OCI-LY1 (cell line): ENCODE data around the gene NEK6.

ENCODE experiments used
- H2AFZ ChIP-seq: fragments of 200-600 bp; sonication (generic), shearing (Covaris generic); 2 replicates; pipeline ENCODE4 v1.6.0; 2014; ENCODE audit warnings: antibody characterized with exemption, mild to moderate bottlenecking, low read length
- H3F3A ChIP-seq: fragments of 200-600 bp; sonication (generic), shearing (Covaris generic); 2 replicates; pipeline ENCODE4 v1.6.0; 2014; ENCODE audit warnings: mild to moderate bottlenecking, antibody characterized with exemption, low read length, moderate library complexity; ENCODE audit not compliant: insufficient read depth
- H3K27ac ChIP-seq: fragments of 200-600 bp; sonication (generic); 2 replicates; pipeline ENCODE4 v1.5.1; 2014; ENCODE audit warnings: low read length, mixed run types, mild to moderate bottlenecking, low read depth; ENCODE audit not compliant: poor library complexity, severe bottlenecking
- H3K27me3 ChIP-seq: fragments of 200-600 bp; sonication (generic); 2 replicates; pipeline ENCODE4 v1.6.0; 2014; ENCODE audit warnings: antibody characterized with exemption, mild to moderate bottlenecking, low read length, moderate library complexity; ENCODE audit not compliant: insufficient read depth
- H3K36me3 ChIP-seq: fragments of 200-600 bp; sonication (generic); 2 replicates; pipeline ENCODE4 v1.6.1; 2014; ENCODE audit warnings: mild to moderate bottlenecking, antibody characterized with exemption, low read length, moderate library complexity, mixed read lengths; ENCODE audit not compliant: insufficient read depth
- H3K4me1 ChIP-seq: fragments of 200-600 bp; sonication (generic); 2 replicates; pipeline ENCODE4 v1.5.1; 2014; ENCODE audit warnings: mild to moderate bottlenecking, low read length, moderate library complexity; ENCODE audit not compliant: insufficient read depth, severe bottlenecking
- H3K4me2 ChIP-seq: fragments of 200-600 bp; sonication (generic), shearing (Covaris generic); 2 replicates; pipeline ENCODE4 v1.6.1; 2014; ENCODE audit warnings: low read length
- H3K4me3 ChIP-seq: fragments of 200-600 bp; sonication (generic); 2 replicates; pipeline ENCODE4 v1.5.1; 2014; ENCODE audit warnings: low read length, low read depth, mild to moderate bottlenecking, mixed read lengths; ENCODE audit not compliant: poor library complexity, severe bottlenecking
- H3K79me2 ChIP-seq: fragments of 200-600 bp; shearing (Covaris generic); 2 replicates; pipeline ENCODE4 v1.6.1; 2016; ENCODE audit warnings: mixed run types, low read length, mixed read lengths; ENCODE audit not compliant: insufficient read depth
- H3K9ac ChIP-seq: fragments of 200-600 bp; sonication (generic), shearing (Covaris generic); 2 replicates; pipeline ENCODE4 v1.6.1; 2014; ENCODE audit warnings: mild to moderate bottlenecking, low read length, mixed read lengths
- H3K9me2 ChIP-seq: fragments of 200-600 bp; sonication (generic), shearing (Covaris generic); 2 replicates; pipeline ENCODE4 v1.6.1; 2014; ENCODE audit warnings: low read depth, mild to moderate bottlenecking, low read length, mixed read lengths
- H3K9me3 ChIP-seq: fragments of 200-600 bp; shearing (Covaris generic); 2 replicates; pipeline ENCODE4 v1.6.1; 2014; ENCODE audit warnings: low read length, mixed read lengths
- H4K20me1 ChIP-seq: fragments of 200-600 bp; sonication (generic), shearing (Covaris generic); 2 replicates; pipeline ENCODE4 v1.6.0; 2016; ENCODE audit warnings: mild to moderate bottlenecking, low read length; ENCODE audit not compliant: insufficient read depth
- EZH2 ChIP-seq: fragments of 200-600 bp; sonication (generic), shearing (Covaris generic); IDR thresholded peaks from 2 replicates; pipeline ENCODE4 v1.8.0; 2017; ENCODE audit warnings: borderline replicate concordance, mixed run types, mild to moderate bottlenecking, antibody characterized with exemption, low read length, moderate library complexity, mixed read lengths
- TF ChIP-seq, protein P1 (sequence below): fragments of 200-600 bp; sonication (generic), shearing (Covaris generic); IDR thresholded peaks from 2 replicates; pipeline ENCODE4 v1.5.1; 2017; ENCODE audit warnings: mild to moderate bottlenecking, antibody characterized with exemption, low read length, moderate library complexity, mixed read lengths

Gene NEK6

DNA sequence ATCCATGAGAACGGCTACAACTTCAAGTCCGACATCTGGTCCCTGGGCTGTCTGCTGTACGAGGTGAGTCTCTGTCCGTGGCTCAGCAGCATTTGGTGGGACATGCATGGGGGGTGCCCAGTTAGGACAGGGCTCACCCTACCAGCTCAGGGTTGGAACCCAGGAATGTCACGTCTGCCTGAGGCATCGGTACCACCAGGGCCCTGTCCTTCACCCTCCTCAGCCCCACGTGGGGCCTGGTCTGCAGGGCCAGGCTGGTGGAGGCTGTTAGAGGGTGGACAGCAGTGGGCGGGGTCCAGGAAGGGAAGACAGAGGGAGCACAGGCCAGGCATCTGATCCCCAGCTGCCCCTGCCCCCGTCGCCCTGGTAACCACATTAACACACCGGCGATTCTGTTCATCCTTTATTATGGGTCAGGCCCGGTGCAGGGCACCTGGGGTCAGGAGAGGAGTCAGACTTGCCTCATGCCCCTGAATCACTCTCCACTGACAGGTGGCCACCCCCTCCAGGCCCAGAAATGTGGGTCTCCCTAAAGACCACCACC, 81.9 kb downstream of the NEK6 start:
- TF ChIP-seq, protein P1, sequence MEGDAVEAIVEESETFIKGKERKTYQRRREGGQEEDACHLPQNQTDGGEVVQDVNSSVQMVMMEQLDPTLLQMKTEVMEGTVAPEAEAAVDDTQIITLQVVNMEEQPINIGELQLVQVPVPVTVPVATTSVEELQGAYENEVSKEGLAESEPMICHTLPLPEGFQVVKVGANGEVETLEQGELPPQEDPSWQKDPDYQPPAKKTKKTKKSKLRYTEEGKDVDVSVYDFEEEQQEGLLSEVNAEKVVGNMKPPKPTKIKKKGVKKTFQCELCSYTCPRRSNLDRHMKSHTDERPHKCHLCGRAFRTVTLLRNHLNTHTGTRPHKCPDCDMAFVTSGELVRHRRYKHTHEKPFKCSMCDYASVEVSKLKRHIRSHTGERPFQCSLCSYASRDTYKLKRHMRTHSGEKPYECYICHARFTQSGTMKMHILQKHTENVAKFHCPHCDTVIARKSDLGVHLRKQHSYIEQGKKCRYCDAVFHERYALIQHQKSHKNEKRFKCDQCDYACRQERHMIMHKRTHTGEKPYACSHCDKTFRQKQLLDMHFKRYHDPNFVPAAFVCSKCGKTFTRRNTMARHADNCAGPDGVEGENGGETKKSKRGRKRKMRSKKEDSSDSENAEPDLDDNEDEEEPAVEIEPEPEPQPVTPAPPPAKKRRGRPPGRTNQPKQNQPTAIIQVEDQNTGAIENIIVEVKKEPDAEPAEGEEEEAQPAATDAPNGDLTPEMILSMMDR: no peak
- TF ChIP-seq EZH2: no peak
- H3K9me2 ChIP-seq: no peaks in the 10 kb centered on the region
- H2AFZ ChIP-seq: no peak overlapping the region
- H3K36me3 ChIP-seq: no peaks in the 10 kb centered on the region
- no peaks in the 10 kb centered on the region for H3K9me3 ChIP-seq
- no peak overlapping the region for H3K9ac ChIP-seq
- no peaks in the 10 kb centered on the region for H3K79me2 ChIP-seq
- H3K27me3 ChIP-seq: no peaks in the 10 kb centered on the region
- H3K4me3 ChIP-seq: no peak overlapping the region
- H3K4me2 ChIP-seq: no peak overlapping the region
- no peaks in the 10 kb centered on the region for H3F3A ChIP-seq
- H3K4me1 ChIP-seq: no peaks in the 10 kb centered on the region
- H3K27ac ChIP-seq: no peak overlapping the region
- H4K20me1 ChIP-seq: no peaks in the 10 kb centered on the region

DNA sequence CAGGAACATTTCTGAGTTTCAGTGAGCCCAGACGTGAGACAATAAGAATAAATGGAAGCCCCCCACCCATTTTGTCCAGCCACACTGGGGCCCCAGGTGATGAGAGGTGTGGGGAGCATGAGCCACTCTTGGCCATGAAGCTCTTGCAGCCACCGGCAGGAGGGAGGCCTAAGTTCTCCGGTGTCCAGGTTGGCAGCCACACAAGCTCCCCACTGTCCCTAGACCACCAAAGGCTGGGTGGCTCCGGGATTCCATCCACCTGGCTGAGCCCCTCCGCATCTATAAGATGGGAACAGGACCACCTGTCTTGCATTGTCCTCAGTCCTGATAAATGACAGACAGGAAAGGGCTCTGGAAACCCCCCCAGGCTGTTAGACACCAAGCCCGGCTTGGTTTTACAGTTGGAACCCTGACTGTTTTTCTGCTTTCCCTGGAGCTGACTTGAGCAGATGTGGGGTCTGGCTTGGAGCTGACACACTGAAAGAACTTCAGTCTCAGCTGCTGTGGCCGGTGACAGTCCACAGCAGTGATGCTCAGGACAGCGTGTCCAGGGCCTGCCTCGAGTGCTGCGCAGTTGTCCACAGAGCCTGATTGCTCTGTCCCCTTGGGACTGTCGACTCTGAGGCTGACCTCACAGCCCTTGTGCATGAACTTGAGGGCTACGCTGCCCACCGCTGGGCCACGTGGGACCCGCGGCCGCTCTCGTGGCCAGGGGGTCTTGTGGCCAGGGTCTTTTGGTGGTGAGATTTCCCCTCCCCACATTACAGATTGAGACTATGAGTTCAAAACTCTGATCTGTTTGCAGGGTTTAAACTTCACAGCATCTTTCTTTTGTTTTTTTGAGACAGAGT, 82.7 kb downstream of the NEK6 start:
- Histone ChIP-seq H3K9me3 (no peaks in the 10 kb centered on the region), H3K27ac (no peak overlapping the region), H3K36me3 (no peaks in the 10 kb centered on the region), H3K27me3 (no peaks in the 10 kb centered on the region), H3K4me2 (no peak overlapping the region), H3K9ac (no peak overlapping the region), H3F3A (no peaks in the 10 kb centered on the region), H4K20me1 (no peaks in the 10 kb centered on the region), H2AFZ (no peak overlapping the region), H3K79me2 (no peaks in the 10 kb centered on the region), H3K4me3 (no peak overlapping the region), H3K4me1 (no peaks in the 10 kb centered on the region), H3K9me2 (no peaks in the 10 kb centered on the region)
- TF ChIP-seq EZH2: no peak
- TF ChIP-seq, protein P1: no peak

DNA sequence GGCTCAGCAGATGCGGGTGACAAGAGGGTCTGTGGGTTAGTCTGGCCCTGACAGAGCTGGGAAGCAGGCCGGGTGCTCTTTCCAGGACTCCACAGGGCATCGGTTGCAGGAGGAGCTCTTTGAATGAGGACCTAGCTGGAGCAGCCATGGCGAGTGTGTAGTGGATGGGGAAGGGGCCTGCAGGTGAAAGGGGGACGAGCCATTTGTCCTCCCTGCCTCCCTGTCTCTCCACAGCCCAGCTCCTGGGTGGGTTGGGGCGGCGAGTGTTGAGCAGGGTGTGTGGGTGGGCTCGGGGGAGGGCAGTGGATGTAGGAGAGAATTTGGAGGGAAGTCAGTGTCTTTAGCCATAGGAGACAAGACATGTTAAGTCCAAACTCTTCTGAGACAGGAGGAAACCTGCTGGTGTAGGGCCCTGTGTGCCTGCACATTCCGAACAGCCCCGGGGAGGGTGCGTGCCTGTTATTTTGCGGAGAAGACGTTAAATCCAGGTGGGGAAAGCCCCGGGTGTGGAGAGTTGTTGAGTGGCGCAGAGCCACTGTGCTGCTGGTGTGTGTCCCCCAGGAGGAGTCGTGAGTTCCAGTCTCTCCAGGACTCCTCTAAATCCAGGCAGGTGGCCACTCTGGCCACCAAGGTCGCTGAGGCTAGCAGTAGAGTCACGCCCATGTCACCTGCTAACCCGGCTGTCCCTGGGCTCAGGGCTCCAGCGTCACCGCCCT, 83.9 kb downstream of the NEK6 start:
- H3K9ac ChIP-seq: no peak overlapping the region
- no peaks in the 10 kb centered on the region for H4K20me1 ChIP-seq
- no peaks in the 10 kb centered on the region for H3K79me2 ChIP-seq
- H3K36me3 ChIP-seq: no peaks in the 10 kb centered on the region
- no peak overlapping the region for H3K27ac ChIP-seq
- no peaks in the 10 kb centered on the region for H3K27me3 ChIP-seq
- H3K9me2 ChIP-seq: no peaks in the 10 kb centered on the region
- H2AFZ ChIP-seq: no peak overlapping the region
- H3F3A ChIP-seq: no peaks in the 10 kb centered on the region
- no peak overlapping the region for H3K4me3 ChIP-seq
- TF ChIP-seq, protein P1: no peak
- no peak for TF ChIP-seq EZH2
- no peaks in the 10 kb centered on the region for H3K4me1 ChIP-seq
- no peak overlapping the region for H3K4me2 ChIP-seq
- no peaks in the 10 kb centered on the region for H3K9me3 ChIP-seq
